ENCODE data around the gene TCFL5. TPM values are rescaled to one million over a fixed set of nuclear protein-coding genes. Genes with fewer than 3 reads are reported as not detected.

Gene TCFL5
- total RNA-seq, 1 donor, result 3.8 TPM

DNA sequence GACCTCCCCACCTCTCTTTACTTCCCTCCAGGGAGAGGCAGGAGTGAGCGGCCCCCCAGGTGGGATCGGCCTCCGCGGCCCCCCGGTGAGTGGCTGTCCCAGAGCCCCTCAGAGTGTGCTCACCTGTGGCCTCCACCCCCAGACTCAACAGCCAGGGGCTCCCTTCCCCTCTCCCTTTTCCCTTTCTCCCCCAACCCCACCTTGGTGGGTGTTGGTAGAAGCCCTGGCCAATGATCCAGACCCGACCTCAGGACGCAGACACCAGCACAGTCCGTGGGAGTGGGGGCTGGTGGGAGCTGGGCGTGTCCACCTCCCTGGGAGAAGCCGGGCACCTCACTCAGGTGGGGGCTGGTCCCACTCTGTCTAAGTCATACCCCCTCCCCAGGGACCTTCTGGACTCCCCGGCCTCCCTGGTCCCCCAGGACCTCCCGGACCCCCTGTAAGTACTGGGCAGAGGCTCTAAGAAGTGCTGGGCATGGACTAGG lies 39.9 kb downstream of the TCFL5 start:
- Histone ChIP-seq H3K4me1 (ENCODE audit: insufficient read depth, low read length) (peaks cover 8% of the 10 kb centered on the region), H3K9me3 (ENCODE audit: low read depth, low read length) (no peaks in the 10 kb centered on the region), H3K4me3 (ENCODE audit: low read length) (no peak overlapping the region), H3K27me3 (ENCODE audit: insufficient read depth, low read length) (peaks cover 15% of the 10 kb centered on the region)

DNA sequence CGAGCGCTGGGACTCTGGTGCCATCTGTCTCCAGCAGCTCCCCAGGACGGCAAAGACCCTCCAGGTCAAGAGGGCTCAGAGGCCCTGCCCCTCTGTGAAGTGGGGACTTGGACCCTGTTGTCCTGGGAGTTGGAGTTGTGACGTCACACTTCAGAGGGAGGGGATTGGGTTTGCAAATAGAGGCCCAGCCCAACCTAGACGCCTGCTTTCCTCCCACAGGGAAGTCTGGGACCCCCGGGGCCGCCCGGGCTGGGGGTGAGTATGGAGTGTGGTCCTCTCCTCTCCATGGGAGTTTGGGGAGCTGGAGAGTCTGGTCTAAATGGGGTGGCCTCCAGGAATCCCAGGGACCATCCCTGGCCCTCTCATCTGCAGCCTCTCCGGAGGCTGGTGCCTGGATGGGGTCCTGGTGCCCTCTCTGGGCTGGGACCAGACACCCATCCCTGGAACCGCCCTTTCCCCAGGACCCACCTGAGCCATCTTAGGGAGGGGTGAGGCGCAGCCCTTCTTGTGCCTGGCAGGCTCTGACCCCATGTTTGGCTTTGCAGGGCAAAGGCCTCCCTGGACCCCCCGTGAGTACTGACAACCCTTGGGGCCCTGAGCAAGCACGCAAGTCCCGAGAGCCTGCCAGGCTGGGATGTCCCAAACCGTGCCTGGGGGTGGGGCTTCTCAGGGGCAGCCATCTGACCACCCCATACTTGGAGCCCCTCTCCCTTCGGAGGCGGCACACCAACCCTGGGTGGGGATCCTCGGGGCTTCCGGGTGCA lies 40.5 kb downstream of the TCFL5 start:
- peaks cover 19% of the 10 kb centered on the region for H3K27me3 ChIP-seq (ENCODE audit: insufficient read depth, low read length)
- no peak overlapping the region for H3K4me3 ChIP-seq (ENCODE audit: low read length)
- H3K9me3 ChIP-seq (ENCODE audit: low read depth, low read length), result no peaks in the 10 kb centered on the region
- H3K4me1 ChIP-seq (ENCODE audit: insufficient read depth, low read length), result peaks cover 13% of the 10 kb centered on the region

DNA sequence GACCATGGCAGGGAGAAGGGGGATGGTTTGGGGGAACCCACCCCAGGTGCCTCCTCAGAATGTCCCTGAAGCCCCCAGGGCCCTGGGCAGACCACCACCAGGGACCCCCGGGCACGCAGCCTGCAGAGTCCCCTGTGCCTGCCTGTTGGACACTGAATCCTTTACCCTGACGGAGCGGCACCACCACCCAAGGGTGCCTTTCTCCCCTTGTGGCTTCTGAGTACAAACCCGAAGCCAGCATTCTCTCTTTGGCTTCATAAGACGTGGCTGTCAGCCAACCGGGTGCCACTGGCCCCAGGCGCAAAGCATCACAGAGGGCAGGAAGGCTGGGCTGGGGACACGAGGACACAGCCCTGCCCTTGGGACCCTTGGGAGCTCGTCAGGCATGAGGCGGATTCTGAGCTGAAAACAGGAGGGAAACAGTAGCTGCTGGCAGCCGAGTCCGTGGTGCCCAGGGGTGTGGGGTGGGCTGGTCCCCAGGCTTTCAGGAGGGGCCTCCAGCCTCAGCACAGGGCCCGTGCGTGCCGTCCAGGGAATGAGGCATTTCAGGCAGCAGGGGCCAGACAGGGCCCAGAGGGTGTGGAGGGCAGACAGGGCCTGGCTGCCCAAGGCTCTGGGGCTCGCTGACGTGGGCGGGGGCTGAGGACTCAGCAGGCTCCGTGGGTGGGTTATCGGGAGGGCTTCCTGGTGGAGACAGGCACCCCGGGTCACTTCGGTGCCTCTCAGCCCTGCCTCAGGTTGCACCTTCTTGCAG lies 41.2 kb downstream of the TCFL5 start:
- Histone ChIP-seq H3K27me3 (ENCODE audit: insufficient read depth, low read length) (peaks cover 26% of the 10 kb centered on the region), H3K4me1 (ENCODE audit: insufficient read depth, low read length) (peaks cover 17% of the 10 kb centered on the region), H3K4me3 (ENCODE audit: low read length) (no peak overlapping the region), H3K9me3 (ENCODE audit: low read depth, low read length) (no peaks in the 10 kb centered on the region)

- H3K9me3 ChIP-seq (ENCODE audit: low read depth, low read length), result no peaks in the 10 kb centered on the region
- peaks cover 16% of the 10 kb centered on the region for H3K4me1 ChIP-seq (ENCODE audit: insufficient read depth, low read length)
- peaks cover 33% of the 10 kb centered on the region for H3K27me3 ChIP-seq (ENCODE audit: insufficient read depth, low read length)
Measured at GRCh38 chr20:62819494-62820174, 42.0 kb downstream of the TCFL5 start.

DNA sequence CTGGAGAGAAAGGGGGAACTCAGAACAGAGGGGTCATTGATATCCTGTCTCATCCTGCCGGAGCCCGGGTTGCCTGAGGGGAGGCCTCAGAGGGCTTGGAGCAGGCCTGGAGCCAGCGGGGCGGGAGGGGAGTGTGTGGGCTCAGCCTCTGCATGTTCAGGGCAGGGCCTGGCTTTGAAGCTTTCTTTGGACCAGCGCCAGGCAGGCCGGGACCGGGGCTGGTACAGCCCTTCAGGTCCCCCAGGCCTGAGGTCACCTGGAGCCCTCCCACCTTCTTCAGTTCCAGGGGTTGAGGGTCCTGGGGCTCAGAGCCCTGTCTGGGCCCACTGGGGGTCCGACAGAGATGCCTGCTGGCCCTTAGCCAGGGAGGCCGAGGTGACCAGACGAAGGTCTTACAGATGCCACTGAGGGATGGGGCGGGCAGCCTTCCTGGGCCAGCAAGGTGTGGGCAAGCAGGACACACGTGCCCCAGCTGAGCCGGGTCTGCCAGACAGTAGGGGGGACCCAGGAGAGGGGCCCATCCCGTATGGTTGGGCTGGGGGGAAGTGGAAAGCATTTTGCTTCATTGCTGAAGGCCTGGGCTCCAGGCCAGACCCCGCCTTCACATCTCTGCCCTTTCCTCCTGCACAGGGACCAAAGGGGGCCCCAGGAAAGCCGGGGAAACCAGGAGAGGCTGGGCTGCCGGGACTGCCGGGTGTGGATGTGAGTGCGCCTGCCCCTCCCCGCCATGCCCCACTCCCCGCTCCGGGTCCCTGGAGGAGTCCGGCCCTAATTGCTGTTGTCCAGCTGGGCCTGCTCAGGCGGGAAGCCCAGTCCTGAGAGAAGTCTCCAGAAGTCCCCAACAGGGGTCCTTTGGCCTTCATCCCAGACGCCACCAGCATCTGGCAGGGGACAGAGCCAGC lies 42.8 kb downstream of the TCFL5 start:
- Histone ChIP-seq H3K4me3 (ENCODE audit: low read length) (no peak overlapping the region), H3K27me3 (ENCODE audit: insufficient read depth, low read length) (peaks cover 35% of the 10 kb centered on the region)

More at GRCh38 chr20:62819494-62820174, 42.0 kb downstream of the TCFL5 start:
- H3K4me3 ChIP-seq (ENCODE audit: low read length), result no peak overlapping the region

DNA sequence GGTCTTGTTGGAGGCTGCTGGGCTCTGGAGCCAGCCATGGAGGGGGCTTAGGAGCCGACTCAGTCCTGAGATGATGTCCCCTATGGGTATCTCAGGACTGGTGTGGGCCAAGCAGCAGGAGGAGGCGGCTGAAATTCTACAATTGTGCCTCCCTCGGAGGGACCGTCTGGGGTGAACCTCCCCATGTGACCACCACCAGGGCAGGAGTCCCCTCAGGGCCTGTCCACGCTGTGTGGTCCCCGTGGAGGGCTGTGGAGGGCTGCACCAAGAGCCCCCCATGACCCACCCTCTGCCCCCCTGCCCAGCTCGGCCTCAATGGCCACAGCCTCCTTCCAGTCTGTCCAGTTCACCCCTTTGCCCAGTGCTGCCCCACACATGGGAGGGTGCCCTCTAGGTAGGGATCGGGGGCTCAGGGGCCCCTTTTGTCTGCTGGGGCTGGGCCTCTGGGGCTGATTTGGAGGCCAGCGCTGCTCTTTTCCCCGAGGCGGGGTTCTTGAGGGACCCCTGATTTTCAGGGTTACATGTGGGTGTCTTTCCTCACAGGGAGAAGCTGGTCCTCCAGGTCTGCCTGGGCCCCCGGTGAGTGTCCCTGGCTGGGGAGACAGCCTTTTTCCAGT lies 43.5 kb downstream of the TCFL5 start:
- Histone ChIP-seq H3K4me1 (ENCODE audit: insufficient read depth, low read length) (peaks cover 9% of the 10 kb centered on the region), H3K27me3 (ENCODE audit: insufficient read depth, low read length) (peaks cover 35% of the 10 kb centered on the region), H3K9me3 (ENCODE audit: low read depth, low read length) (no peaks in the 10 kb centered on the region), H3K4me3 (ENCODE audit: low read length) (no peak overlapping the region)

More for the DNA sequence above, 42.8 kb downstream of the TCFL5 start:
- Histone ChIP-seq H3K4me1 (ENCODE audit: insufficient read depth, low read length) (peaks cover 9% of the 10 kb centered on the region), H3K9me3 (ENCODE audit: low read depth, low read length) (no peaks in the 10 kb centered on the region)

- Histone ChIP-seq H3K27me3 (ENCODE audit: insufficient read depth, low read length) (peaks cover 35% of the 10 kb centered on the region), H3K9me3 (ENCODE audit: low read depth, low read length) (no peaks in the 10 kb centered on the region), H3K4me1 (ENCODE audit: insufficient read depth, low read length) (peaks cover 9% of the 10 kb centered on the region), H3K4me3 (ENCODE audit: low read length) (no peak within 1 kb of the TSS)
Measured at GRCh38 chr20:62816884-62817873, 44.4 kb downstream of the TCFL5 start, which contains the start of gene COL9A3. Gene COL9A3 (plus strand): TSS chr20:62817050. CDS start chr20:62817065, 15 bp downstream.

GRCh38 chr20:62816031-62816883 lies 45.4 kb downstream of the TCFL5 start:
- H3K27me3 ChIP-seq (ENCODE audit: insufficient read depth, low read length), result peaks cover 35% of the 10 kb centered on the region

DNA sequence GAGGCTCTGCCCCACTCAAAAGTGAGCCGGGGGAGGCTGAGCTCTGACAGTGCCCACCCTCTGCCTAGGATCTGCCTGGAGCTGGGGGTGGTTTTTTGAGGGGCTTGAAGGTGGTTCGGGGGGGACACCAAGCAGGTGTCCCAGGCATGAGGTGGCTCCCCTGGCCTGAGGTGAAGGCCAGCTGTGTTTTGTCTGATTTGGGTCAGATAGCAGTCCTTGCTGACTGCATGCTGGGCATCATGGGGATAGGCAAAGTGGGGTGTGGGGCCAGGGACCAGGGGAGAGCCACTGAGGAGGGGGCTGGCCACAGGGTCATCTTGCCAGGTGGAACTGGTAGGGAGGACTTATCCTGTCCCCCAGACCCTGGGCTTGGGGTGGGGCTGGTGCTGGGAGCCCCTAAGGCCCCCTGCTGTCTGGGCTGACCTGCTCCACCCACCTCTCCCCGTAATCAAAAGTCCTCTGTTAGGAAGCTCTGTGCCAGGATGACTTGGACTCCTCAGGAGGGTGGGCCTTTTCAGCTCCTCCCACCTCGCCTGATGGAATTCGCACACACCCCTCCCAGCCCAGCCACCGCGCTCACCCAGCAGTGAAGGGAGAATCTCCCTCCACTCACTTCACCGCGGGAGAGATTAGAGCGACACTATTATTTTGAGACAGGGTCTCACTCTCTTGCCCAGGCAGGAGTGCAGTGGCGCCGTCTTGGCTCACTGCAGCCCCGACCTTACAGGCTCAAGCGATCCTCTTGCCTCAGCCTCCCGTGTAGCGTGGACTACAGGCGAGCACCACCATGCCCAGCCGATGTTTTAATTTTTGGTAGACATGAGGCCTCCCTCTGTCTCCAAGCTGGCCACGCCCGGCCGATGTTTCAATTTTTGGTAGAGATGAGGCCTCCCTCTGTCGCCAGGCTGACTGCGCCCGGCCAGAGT lies 46.3 kb downstream of the TCFL5 start:
- no peaks in the 10 kb centered on the region for H3K9me3 ChIP-seq (ENCODE audit: low read depth, low read length)
- H3K27me3 ChIP-seq (ENCODE audit: insufficient read depth, low read length), result peaks cover 35% of the 10 kb centered on the region
- peaks cover 9% of the 10 kb centered on the region for H3K4me1 ChIP-seq (ENCODE audit: insufficient read depth, low read length)
- H3K4me3 ChIP-seq (ENCODE audit: low read length), result no peak overlapping the region

More at GRCh38 chr20:62816031-62816883, 45.4 kb downstream of the TCFL5 start:
- no peaks in the 10 kb centered on the region for H3K9me3 ChIP-seq (ENCODE audit: low read depth, low read length)
- no peak overlapping the region for H3K4me3 ChIP-seq (ENCODE audit: low read length)
- peaks cover 9% of the 10 kb centered on the region for H3K4me1 ChIP-seq (ENCODE audit: insufficient read depth, low read length)

DNA sequence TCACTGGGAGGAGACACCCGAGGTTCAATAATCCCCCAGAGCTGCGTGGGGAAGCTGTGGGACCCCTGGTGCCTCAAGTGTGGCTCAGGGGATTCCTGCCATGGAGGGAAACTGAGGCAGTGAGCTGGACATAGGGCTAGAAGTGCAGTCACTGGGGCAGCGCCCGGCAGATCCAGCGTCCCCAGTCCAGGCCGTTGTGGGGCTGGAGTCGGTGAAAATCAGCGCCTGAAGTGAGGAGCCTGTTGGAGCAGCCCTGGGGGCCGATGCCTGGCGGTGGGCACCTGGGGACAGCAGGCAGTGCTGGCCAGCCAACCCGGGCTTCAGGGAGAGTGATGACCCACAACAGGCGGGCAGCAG lies 46.9 kb downstream of the TCFL5 start:
- H3K4me3 ChIP-seq (ENCODE audit: low read length), result no peak overlapping the region
- H3K4me1 ChIP-seq (ENCODE audit: insufficient read depth, low read length), result peaks cover 9% of the 10 kb centered on the region
- H3K9me3 ChIP-seq (ENCODE audit: low read depth, low read length), result no peaks in the 10 kb centered on the region
- peaks cover 35% of the 10 kb centered on the region for H3K27me3 ChIP-seq (ENCODE audit: insufficient read depth, low read length)

GRCh38 chr20:62814060-62814708 lies 47.4 kb downstream of the TCFL5 start:
- no peak overlapping the region for H3K4me3 ChIP-seq (ENCODE audit: low read length)
- peaks cover 9% of the 10 kb centered on the region for H3K4me1 ChIP-seq (ENCODE audit: insufficient read depth, low read length)
- H3K27me3 ChIP-seq (ENCODE audit: insufficient read depth, low read length), result peaks cover 35% of the 10 kb centered on the region
- no peaks in the 10 kb centered on the region for H3K9me3 ChIP-seq (ENCODE audit: low read depth, low read length)

Data from mononuclear cell (primary cell).